H1 (cell line): ENCODE measurements around the gene CYB5B. TPM values are rescaled to one million over a fixed set of nuclear protein-coding genes. Genes with fewer than 3 reads are reported as not detected.

Experiments used
- CTCF ChIA-PET: fragments of 300-600 bp; sonication (Branson Sonifier 250); formaldehyde crosslinking; loops from one replicate; lab custom pipeline; 2021; ENCODE audit not compliant: partially characterized antibody; lab: Charles Lee
- POLR2A ChIA-PET: fragments of 300-600 bp; sonication (Branson Sonifier 250); formaldehyde crosslinking; loops from one replicate; lab custom pipeline; 2021; ENCODE audit warnings: inconsistent platforms; ENCODE audit not compliant: partially characterized antibody; lab: Charles Lee
- DNase-seq, 2 experiments: peaks; one replicate each; pipeline versions ENCODE4 v3.0.0 to v3.0.0-alpha.2; 2010 to 2022; ENCODE audit warnings: low spot score in 2 of 2, low read depth in 1 of 2, mixed read lengths in 1 of 2
- FAIRE-seq: peaks from 2 replicates; lab custom pipeline; 2011; peaks lifted over from hg19 to GRCh38; lab: Jason Lieb, UNC
- H2AFZ ChIP-seq: 2 replicates; pipeline ENCODE4 v1.8.1; 2012; ENCODE audit warnings: low read length, inconsistent platforms
- H2AK5ac ChIP-seq: 2 replicates; pipeline ENCODE4 v1.6.1; 2013; ENCODE audit warnings: low read depth, low read length
- H2BK120ac ChIP-seq: replicated peaks from 2 replicates; pipeline ENCODE3; 2013; ENCODE audit warnings: low read depth, low read length, inconsistent platforms
- H2BK12ac ChIP-seq: 2 replicates; pipeline ENCODE4 v1.6.1; 2013; ENCODE audit warnings: low read depth, low read length
- H2BK15ac ChIP-seq: 2 replicates; pipeline ENCODE4 v1.6.1; 2013; ENCODE audit warnings: low read length
- H2BK20ac ChIP-seq: 2 replicates; pipeline ENCODE4 v1.6.1; 2013; ENCODE audit warnings: low read length
- H2BK5ac ChIP-seq: 2 replicates; pipeline ENCODE4 v1.6.1; 2013; ENCODE audit warnings: low read depth, low read length
- H3K14ac ChIP-seq: 2 replicates; pipeline ENCODE4 v1.6.1; 2013; ENCODE audit warnings: inconsistent platforms; ENCODE audit not compliant: insufficient read length
- H3K18ac ChIP-seq: 2 replicates; pipeline ENCODE4 v1.6.1; 2013; ENCODE audit warnings: low read length; ENCODE audit errors: extremely low read depth
- H3K23ac ChIP-seq: 2 replicates; pipeline ENCODE4 v1.6.1; 2013; ENCODE audit warnings: inconsistent platforms; ENCODE audit not compliant: insufficient read length
- H3K23me2 ChIP-seq: 2 replicates; pipeline ENCODE4 v1.6.1; 2013; ENCODE audit warnings: low read depth, low read length
- H3K27ac ChIP-seq: 2 replicates; pipeline ENCODE4 v1.6.1; 2011; ENCODE audit warnings: low read depth, low read length, inconsistent platforms
- H3K27me3 ChIP-seq, 4 experiments: replicated peaks in 1 of 4; 1 replicate in 1 of 4; 2 replicates in 3 of 4; pipeline versions ENCODE4 v1.6.1 to v1.8.1; 2011 to 2013; ENCODE audit warnings: low read length in 3 of 4, mild to moderate bottlenecking in 3 of 4, inconsistent platforms in 2 of 4, mixed read lengths in 2 of 4, moderate library complexity in 1 of 4; ENCODE audit not compliant: control insufficient read depth in 3 of 4, insufficient read depth in 3 of 4; ENCODE audit errors: extremely low read depth in 1 of 4
- H3K36me3 ChIP-seq, 4 experiments: 2 replicates each; pipeline versions ENCODE4 v1.6.1 to v1.8.1; 2011 to 2013; ENCODE audit warnings: mild to moderate bottlenecking in 4 of 4, low read length in 3 of 4, moderate library complexity in 2 of 4, control low read depth in 1 of 4, inconsistent platforms in 1 of 4; ENCODE audit not compliant: insufficient read depth in 4 of 4, control insufficient read depth in 2 of 4
- H3K4ac ChIP-seq: replicated peaks from 2 replicates; pipeline ENCODE3; 2013; ENCODE audit warnings: low read length, low read depth, mixed read lengths, inconsistent platforms; ENCODE audit not compliant: insufficient read length
- H3K4me1 ChIP-seq, 4 experiments: replicated peaks in 1 of 4; 1 replicate in 1 of 4; 2 replicates in 3 of 4; pipeline versions ENCODE4 v1.6.1 to v1.8.1; 2011 to 2013; ENCODE audit warnings: low read length in 3 of 4, inconsistent platforms in 2 of 4, mixed read lengths in 1 of 4; ENCODE audit not compliant: insufficient read depth in 4 of 4, control insufficient read depth in 3 of 4
- H3K4me2 ChIP-seq, 2 experiments: 2 replicates each; pipeline versions ENCODE4 v1.6.1 to v1.8.1; 2011 to 2013; ENCODE audit warnings: low read depth in 2 of 2, low read length in 2 of 2, control low read depth in 1 of 2, inconsistent platforms in 1 of 2, mild to moderate bottlenecking in 1 of 2; ENCODE audit not compliant: insufficient read depth in 1 of 2
- H3K4me3 ChIP-seq, 4 experiments: fragments of 200-600, 300-600 bp in 1 of 4; sonication (generic), shearing (Covaris generic), sonication (Bioruptor Twin) in 1 of 4; 2 replicates each; pipeline versions ENCODE4 v1.5.1 to v1.8.1; 2011 to 2016; ENCODE audit warnings: low read length in 4 of 4, low read depth in 3 of 4, control low read depth in 2 of 4, inconsistent platforms in 2 of 4, mild to moderate bottlenecking in 2 of 4, mixed read lengths in 1 of 4, moderate library complexity in 1 of 4; ENCODE audit not compliant: insufficient read depth in 2 of 4; ENCODE audit errors: extremely low read depth in 1 of 4
- H3K56ac ChIP-seq: replicated peaks from 2 replicates; pipeline ENCODE3; 2013; ENCODE audit warnings: low read depth, mild to moderate bottlenecking, mixed read lengths, low read length, inconsistent platforms; ENCODE audit not compliant: insufficient read length
- H3K79me1 ChIP-seq: 2 replicates; pipeline ENCODE4 v1.6.1; 2013; ENCODE audit warnings: low read depth, low read length, control low read depth
- H3K79me2 ChIP-seq, 2 experiments: 2 replicates each; pipeline versions ENCODE4 v1.6.1 to v1.8.1; 2012 to 2013; ENCODE audit warnings: low read length in 2 of 2, mild to moderate bottlenecking in 2 of 2, inconsistent platforms in 1 of 2; ENCODE audit not compliant: insufficient read depth in 2 of 2, control insufficient read depth in 1 of 2
- H3K9ac ChIP-seq, 4 experiments: replicated peaks in 1 of 4; 1 replicate in 1 of 4; 2 replicates in 3 of 4; pipeline versions ENCODE4 v1.6.1 to v1.8.1; 2011 to 2013; ENCODE audit warnings: low read depth in 3 of 4, low read length in 3 of 4, control low read depth in 2 of 4, mild to moderate bottlenecking in 2 of 4, moderate library complexity in 2 of 4, inconsistent platforms in 1 of 4; ENCODE audit errors: extremely low read depth in 1 of 4
- H3K9me3 ChIP-seq, 2 experiments: 2 replicates each; pipeline versions ENCODE4 v1.6.1 to v1.8.1; 2012 to 2013; ENCODE audit warnings: mild to moderate bottlenecking in 2 of 2, moderate library complexity in 2 of 2, control low read depth in 1 of 2, inconsistent platforms in 1 of 2, low read depth in 1 of 2, low read length in 1 of 2, mixed read lengths in 1 of 2; ENCODE audit not compliant: insufficient read depth in 2 of 2
- H4K20me1 ChIP-seq, 2 experiments: replicated peaks in 1 of 2; 2 replicates each; pipeline versions ENCODE3 to v1.8.1; 2011 to 2013; ENCODE audit warnings: inconsistent platforms in 2 of 2, low read length in 2 of 2, mild to moderate bottlenecking in 1 of 2; ENCODE audit not compliant: insufficient read depth in 2 of 2, control insufficient read depth in 1 of 2
- H4K5ac ChIP-seq: 2 replicates; pipeline ENCODE4 v1.6.1; 2013; ENCODE audit warnings: low read length, low read depth, mixed read lengths, inconsistent platforms; ENCODE audit not compliant: insufficient read length
- H4K8ac ChIP-seq: 2 replicates; pipeline ENCODE4 v1.8.0; 2013; ENCODE audit warnings: mild to moderate bottlenecking, moderate library complexity, low read length, inconsistent platforms; ENCODE audit not compliant: insufficient read depth; ENCODE audit errors: extremely low read depth
- H4K91ac ChIP-seq: replicated peaks from 2 replicates; pipeline ENCODE3; 2013; ENCODE audit warnings: low read length, mixed read lengths, inconsistent platforms; ENCODE audit not compliant: insufficient read length
- BCL11A ChIP-seq, 2 experiments: IDR thresholded peaks; one replicate each; pipeline ENCODE4 v1.6.1; 2011; ENCODE audit warnings: low read depth in 2 of 2, low read length in 2 of 2, mild to moderate bottlenecking in 2 of 2
- CEBPB ChIP-seq: IDR thresholded peaks from 2 replicates; pipeline ENCODE4 v1.6.1; 2012; ENCODE audit warnings: low read depth, low read length
- CREB1 ChIP-seq: IDR thresholded peaks from 2 replicates; pipeline ENCODE4 v1.6.1; 2012; ENCODE audit warnings: inconsistent platforms
- E2F6 ChIP-seq: IDR thresholded peaks from 2 replicates; pipeline ENCODE4 v1.6.1; 2012; ENCODE audit warnings: inconsistent platforms
- FOSL1 ChIP-seq: IDR thresholded peaks from 2 replicates; pipeline ENCODE4 v1.6.1; 2011; ENCODE audit warnings: mild to moderate bottlenecking, low read depth, low read length, moderate library complexity; ENCODE audit not compliant: insufficient read depth
- GABPA ChIP-seq: IDR thresholded peaks from 2 replicates; pipeline ENCODE4 v1.6.1; 2011; ENCODE audit warnings: mild to moderate bottlenecking, low read length, moderate library complexity, borderline replicate concordance; ENCODE audit not compliant: insufficient read depth
- GTF2F1 ChIP-seq: IDR thresholded peaks from 2 replicates; pipeline ENCODE4 v1.6.1; 2012; ENCODE audit warnings: low read depth, low read length, improper control_type of control experiment, borderline replicate concordance
- HDAC2 ChIP-seq, 2 experiments: fragments of 300-600 bp in 1 of 2; sonication (generic) in 1 of 2; IDR thresholded peaks; 2 replicates each; pipeline ENCODE4 v1.6.1; 2011 to 2012; ENCODE audit warnings: low read depth in 2 of 2, low read length in 2 of 2, mild to moderate bottlenecking in 2 of 2, moderate library complexity in 2 of 2, borderline replicate concordance in 1 of 2, inconsistent platforms in 1 of 2
- HDAC6 ChIP-seq: IDR thresholded peaks from one replicate; pipeline ENCODE4 v1.7.1; 2012; ENCODE audit warnings: low read depth, mild to moderate bottlenecking, inconsistent platforms, low read length, moderate library complexity
- JUN ChIP-seq: IDR thresholded peaks from 2 replicates; pipeline ENCODE4 v1.6.1; 2011; ENCODE audit warnings: low read depth, mild to moderate bottlenecking, improper control_type of control experiment, low read length
- RBBP5 ChIP-seq: IDR thresholded peaks from 2 replicates; pipeline ENCODE4 v1.7.1; 2012; ENCODE audit warnings: low read depth, mild to moderate bottlenecking, inconsistent platforms, low read length, moderate library complexity, borderline replicate concordance
- RXRA ChIP-seq: IDR thresholded peaks from 2 replicates; pipeline ENCODE4 v1.6.1; 2011; ENCODE audit warnings: low read depth, mild to moderate bottlenecking, low read length, moderate library complexity; ENCODE audit not compliant: insufficient read depth
- SP2 ChIP-seq: IDR thresholded peaks from 2 replicates; pipeline ENCODE4 v1.6.1; 2012; ENCODE audit warnings: mild to moderate bottlenecking, low read length, inconsistent platforms
- SP4 ChIP-seq: IDR thresholded peaks from 2 replicates; pipeline ENCODE4 v1.6.1; 2012; ENCODE audit warnings: low read length, inconsistent platforms
- TAF1 ChIP-seq: IDR thresholded peaks from 2 replicates; pipeline ENCODE4 v1.6.1; 2011; ENCODE audit warnings: mild to moderate bottlenecking, low read depth, low read length
- WGBS, 2 experiments: shearing (Covaris generic) in 1 of 2; methylation state at CpG; one replicate each; pipeline versions ENCODE4 v1.1.6 to v1.1.7; 2013 to 2015; ENCODE audit warnings: low lambda C conversion rate in 2 of 2, mixed read lengths in 2 of 2, inconsistent platforms in 1 of 2, low coverage in 1 of 2, missing lambda C conversion rate in 1 of 2; ENCODE audit not compliant: insufficient replicate concordance in 2 of 2, insufficient coverage in 1 of 2, insufficient read length in 1 of 2; ENCODE audit errors: extremely low coverage in 1 of 2, missing lambda C conversion rate in 1 of 2; 5-methylcytosine and 5-hydroxymethylcytosine counted together
- polyA plus RNA-seq, 7 experiments: library from polyadenylated mRNA; depleted of rRNA in 3 of 7; stranded (reverse) in 5 of 7; unstranded in 2 of 7; fragments of >200 nt in 5 of 7; fragments of 200-250 nt in 2 of 7; gene quantifications; 1 replicate in 5 of 7; 2 replicates in 1 of 7; 4 replicates in 1 of 7; pipeline versions ENCODE4 v1.2.1 to v1.2.3, GENCODE V29; 2011 to 2013; ENCODE audit warnings: missing spikeins in 2 of 7, mixed read lengths in 2 of 7
- total RNA-seq: library from RNA; stranded (reverse); fragmentation: NEBNext Ultra II Directional; extraction: Animal tissue kit (Norgen Biotek cat#: 25700); gene quantifications from 2 replicates; pipeline ENCODE4 v1.2.1, GENCODE V29; 2021

The CYB5B gene
- total and polyA plus RNA-seq, 2 of the 8 experiments (the other 6 are each of a cell fraction or from before 2014, with no cell fraction given), result 108 to 127 TPM

GRCh38 chr16:69471121-69471520 lies 46.7 kb downstream of the CYB5B start:
- H3K79me1 ChIP-seq, result no peaks in the 10 kb centered on the region
- H3K4ac ChIP-seq, result no peak overlapping the region
- no peak overlapping the region for H3K27ac ChIP-seq
- H4K8ac ChIP-seq, result no peak overlapping the region
- no peaks in the 10 kb centered on the region for H4K20me1 ChIP-seq
- no peak overlapping the region for H2AFZ ChIP-seq
- H3K4me3 ChIP-seq, result no peak overlapping the region
- H2BK15ac ChIP-seq, result no peak overlapping the region
- no peak overlapping the region for H2BK20ac ChIP-seq
- WGBS, 2 experiments, result 81% methylated on average over 1 of the region's 1 CpG; no CpG with 5 or more reads in 1 of the 2 experiments
- no peaks in the 10 kb centered on the region for H3K23me2 ChIP-seq
- no peak overlapping the region for H3K56ac ChIP-seq
- no peaks in the 10 kb centered on the region for H3K79me2 ChIP-seq
- H3K9ac ChIP-seq, result no peak overlapping the region
- no peak overlapping the region for H3K4me2 ChIP-seq
- H2BK120ac ChIP-seq, result no peak overlapping the region
- H4K91ac ChIP-seq, result no peak overlapping the region
- POLR2A ChIA-PET, result interaction anchor here (1.4 kb wide), 1 partner anchor 12 kb away, joined by 3 read pairs; no protein-coding TSS in a partner anchor
- H3K23ac ChIP-seq, result no peak overlapping the region
- no peaks in the 10 kb centered on the region for H3K36me3 ChIP-seq
- no peaks in the 10 kb centered on the region for H3K27me3 ChIP-seq
- H3K14ac ChIP-seq, result no peak overlapping the region
- no peaks in the 10 kb centered on the region for H3K4me1 ChIP-seq
- DNase-seq (no peak), FAIRE-seq (no peak)
- H2BK5ac ChIP-seq, result no peak overlapping the region
- no peak overlapping the region for H2AK5ac ChIP-seq
- H3K9me3 ChIP-seq, result no peaks in the 10 kb centered on the region
- no peak overlapping the region for H3K18ac ChIP-seq
- no peak overlapping the region for H2BK12ac ChIP-seq
- CTCF ChIA-PET, result interaction anchor here (0.6 to 1.0 kb wide), 2 partner anchors 72 to 75 kb away, joined by 3 read pairs; no protein-coding TSS in a partner anchor
- H4K5ac ChIP-seq, result no peak overlapping the region
- no peak for TF ChIP-seq GTF2F1
- no peak for TF ChIP-seq SP2
- no peak for TF ChIP-seq CREB1
- no peak for TF ChIP-seq HDAC6
- TF ChIP-seq RXRA, result no peak
- no peak for TF ChIP-seq FOSL1
- TF ChIP-seq JUN, result no peak
- TF ChIP-seq BCL11A (IDR thresholded peaks at IDR 0.05; ENCODE audit: low read depth in 2 of 2, low read length in 2 of 2), result no peak
- TF ChIP-seq GABPA, result no peak
- TF ChIP-seq CEBPB, result no peak
- no peak for TF ChIP-seq E2F6
- no peak for TF ChIP-seq RBBP5
- TF ChIP-seq HDAC2 (IDR thresholded peaks at IDR 0.05; ENCODE audit: borderline replicate concordance in 1 of 2, low read depth in 2 of 2, low read length in 2 of 2), result no peak
- TF ChIP-seq TAF1, result no peak
- TF ChIP-seq SP4, result no peak
